Upper lobe of right lung (tissue), 1 donor: ENCODE results near the gene PCYT2. TPM values are rescaled to one million over a fixed set of nuclear protein-coding genes. Genes with fewer than 3 reads are reported as not detected.

Experiments
- ATAC-seq: fragments of 200-7000 bp; cut with Tn5 transposase; one replicate; pipeline ENCODE4 v1.9.1; 2020; ENCODE audit warnings: mild to moderate bottlenecking, moderate library complexity
- DNase-seq: peaks from one replicate; pipeline ENCODE4 v3.0.0-alpha.2; 2020
- H3K27ac ChIP-seq: fragments of 200-600 bp; one replicate; pipeline ENCODE4 v1.8.0; 2022
- H3K27me3 ChIP-seq: fragments of 200-600 bp; one replicate; pipeline ENCODE4 v1.8.0; 2022; ENCODE audit warnings: mild to moderate bottlenecking
- H3K36me3 ChIP-seq: fragments of 200-600 bp; one replicate; pipeline ENCODE4 v1.8.0; 2022
- H3K4me1 ChIP-seq: fragments of 200-600 bp; one replicate; pipeline ENCODE4 v1.8.0; 2022
- H3K4me3 ChIP-seq: fragments of 200-600 bp; one replicate; pipeline ENCODE4 v1.8.0; 2022; ENCODE audit warnings: mild to moderate bottlenecking
- H3K9me3 ChIP-seq: fragments of 200-600 bp; one replicate; pipeline ENCODE4 v1.8.0; 2022
- intact Hi-C: fragments of 100-400 bp; cut with DNase I; formaldehyde crosslinking; loops from one replicate; pipeline ENCODE4 v1.11.0; 2022
- total RNA-seq: library from RNA; stranded (reverse); fragmentation: NEBNext Ultra II Directional; extraction: Animal tissue kit (Norgen Biotek cat#: 25700); gene quantifications from one replicate; pipeline ENCODE4 v1.2.1, GENCODE V29; 2021
- TF ChIP-seq, protein P1 (sequence below): fragments of 200-600 bp; IDR thresholded peaks from one replicate; pipeline ENCODE4 v1.8.0; 2022; ENCODE audit warnings: antibody characterized with exemption
- donor health status: DM: no; HTN: yes; CAD: no; lungs with severe emphysema.

The PCYT2 gene
- total RNA-seq, 1 donor from 2014 or later, result 46.1 TPM

DNA sequence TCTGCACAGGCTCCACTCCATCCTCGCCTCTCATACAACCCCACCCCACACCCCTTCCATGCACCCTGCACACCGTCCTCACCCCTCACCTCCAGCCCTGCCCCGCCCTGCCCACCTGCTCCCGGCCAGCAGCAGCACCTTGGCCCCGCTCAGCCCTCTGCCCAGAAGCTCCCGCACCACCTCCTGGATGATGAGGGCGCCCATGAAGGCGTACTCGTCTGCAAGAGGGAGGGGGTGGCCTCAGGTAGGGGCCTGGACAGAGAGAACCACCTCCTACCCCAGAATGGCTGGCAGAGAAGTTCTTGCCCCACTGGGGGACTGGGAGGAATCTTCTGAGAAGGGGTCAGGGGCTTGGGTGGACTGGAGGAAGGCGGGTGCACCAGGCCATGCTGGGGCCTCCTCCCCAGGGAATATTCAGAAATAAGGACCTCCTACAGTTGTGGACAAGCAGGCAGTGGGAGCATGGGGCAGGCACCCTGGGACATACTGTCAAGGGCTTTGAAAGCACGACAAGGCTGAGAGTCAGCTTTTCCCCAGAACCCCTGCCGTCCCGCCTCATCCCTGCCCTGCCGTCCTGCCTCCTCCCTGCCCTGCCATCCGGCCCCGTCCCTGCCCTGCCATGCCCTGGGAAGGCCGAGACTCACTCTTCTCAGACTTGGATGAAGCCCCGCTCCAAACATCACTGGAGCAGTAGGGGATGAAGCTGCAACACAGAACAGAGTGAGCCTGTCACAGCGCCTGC is 46.7 kb upstream of the PCYT2 start:
- TF ChIP-seq, protein P1, sequence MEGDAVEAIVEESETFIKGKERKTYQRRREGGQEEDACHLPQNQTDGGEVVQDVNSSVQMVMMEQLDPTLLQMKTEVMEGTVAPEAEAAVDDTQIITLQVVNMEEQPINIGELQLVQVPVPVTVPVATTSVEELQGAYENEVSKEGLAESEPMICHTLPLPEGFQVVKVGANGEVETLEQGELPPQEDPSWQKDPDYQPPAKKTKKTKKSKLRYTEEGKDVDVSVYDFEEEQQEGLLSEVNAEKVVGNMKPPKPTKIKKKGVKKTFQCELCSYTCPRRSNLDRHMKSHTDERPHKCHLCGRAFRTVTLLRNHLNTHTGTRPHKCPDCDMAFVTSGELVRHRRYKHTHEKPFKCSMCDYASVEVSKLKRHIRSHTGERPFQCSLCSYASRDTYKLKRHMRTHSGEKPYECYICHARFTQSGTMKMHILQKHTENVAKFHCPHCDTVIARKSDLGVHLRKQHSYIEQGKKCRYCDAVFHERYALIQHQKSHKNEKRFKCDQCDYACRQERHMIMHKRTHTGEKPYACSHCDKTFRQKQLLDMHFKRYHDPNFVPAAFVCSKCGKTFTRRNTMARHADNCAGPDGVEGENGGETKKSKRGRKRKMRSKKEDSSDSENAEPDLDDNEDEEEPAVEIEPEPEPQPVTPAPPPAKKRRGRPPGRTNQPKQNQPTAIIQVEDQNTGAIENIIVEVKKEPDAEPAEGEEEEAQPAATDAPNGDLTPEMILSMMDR, result no peak
- ATAC-seq (no peak), DNase-seq (no peak)
- peaks cover 41% of the 10 kb centered on the region for H3K27me3 ChIP-seq
- no peaks in the 10 kb centered on the region for H3K36me3 ChIP-seq
- H3K4me3 ChIP-seq, result no peak overlapping the region
- no peak overlapping the region for H3K27ac ChIP-seq
- intact Hi-C loops, result loop anchor here (2.0 kb wide), 1 partner anchor 63 kb away; no protein-coding TSS in a partner anchor
- H3K9me3 ChIP-seq, result no peaks in the 10 kb centered on the region
- H3K4me1 ChIP-seq, result peaks cover 9% of the 10 kb centered on the region

DNA sequence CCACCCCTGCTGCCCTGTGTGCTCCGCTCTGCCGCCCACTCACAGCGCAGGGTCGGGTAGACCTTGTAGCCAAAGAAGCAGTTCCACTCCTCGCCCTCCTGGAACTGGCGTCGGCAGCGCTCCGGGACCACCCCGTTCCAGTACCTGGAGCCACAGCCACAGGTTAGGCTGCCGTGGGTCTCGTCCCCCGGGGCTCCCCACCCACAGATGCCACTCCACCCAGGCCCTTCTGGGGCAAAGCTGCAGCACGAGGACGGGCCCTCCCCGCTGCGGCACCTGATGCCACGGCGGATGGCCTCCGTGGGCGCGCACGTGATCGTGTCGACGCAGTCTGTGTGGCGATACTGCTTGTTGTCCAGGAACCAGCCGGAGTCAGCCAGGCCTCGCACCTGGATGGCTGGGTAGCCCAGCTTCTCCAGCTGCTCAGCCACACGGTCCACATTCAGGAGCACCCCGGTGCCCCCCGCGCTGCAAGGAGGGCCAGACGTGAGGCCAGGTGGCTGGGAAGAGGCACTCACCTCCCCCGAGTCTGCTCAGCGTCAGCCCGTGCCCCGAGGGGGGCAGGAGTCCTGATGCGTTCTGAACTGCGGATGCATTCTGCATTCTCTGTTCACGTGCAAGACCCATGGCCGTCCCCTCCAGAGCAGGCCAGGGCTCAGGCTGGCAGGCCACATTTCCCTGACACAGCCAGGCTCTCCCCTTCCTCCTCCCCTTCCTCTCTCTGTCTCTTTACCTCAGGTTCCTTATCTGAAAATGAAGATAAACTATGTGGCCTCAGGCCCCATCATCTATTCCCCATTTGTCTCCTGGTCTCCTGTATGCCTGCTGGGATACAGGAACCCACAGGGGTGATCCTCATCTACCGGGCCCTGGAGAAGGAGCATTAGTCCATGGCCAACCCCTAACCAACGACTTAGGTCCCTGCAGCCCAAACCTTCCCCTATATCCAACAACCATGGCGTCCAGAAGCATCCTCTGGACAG is 45.7 kb upstream of the PCYT2 start:
- no peak for ATAC-seq
- TF ChIP-seq, protein P1, result no peak
- Histone ChIP-seq H3K4me1 (peaks cover 9% of the 10 kb centered on the region), H3K4me3 (no peak overlapping the region), H3K27me3 (peaks cover 32% of the 10 kb centered on the region), H3K27ac (no peak overlapping the region), H3K9me3 (no peaks in the 10 kb centered on the region), H3K36me3 (no peaks in the 10 kb centered on the region)
- peak; percentile 61 for DNase-seq
- intact Hi-C loops, result no loop called here

GRCh38 chr17:81955756-81956544 is 44.8 kb upstream of the PCYT2 start:
- Histone ChIP-seq H3K4me3 (no peak overlapping the region), H3K9me3 (no peaks in the 10 kb centered on the region), H3K27ac (no peak overlapping the region), H3K36me3 (no peaks in the 10 kb centered on the region), H3K27me3 (peaks cover 27% of the 10 kb centered on the region), H3K4me1 (peaks cover 9% of the 10 kb centered on the region)
- intact Hi-C loops, result no loop called here
- ATAC-seq (no peak), DNase-seq (no peak)
- TF ChIP-seq, protein P1, result no peak

DNA sequence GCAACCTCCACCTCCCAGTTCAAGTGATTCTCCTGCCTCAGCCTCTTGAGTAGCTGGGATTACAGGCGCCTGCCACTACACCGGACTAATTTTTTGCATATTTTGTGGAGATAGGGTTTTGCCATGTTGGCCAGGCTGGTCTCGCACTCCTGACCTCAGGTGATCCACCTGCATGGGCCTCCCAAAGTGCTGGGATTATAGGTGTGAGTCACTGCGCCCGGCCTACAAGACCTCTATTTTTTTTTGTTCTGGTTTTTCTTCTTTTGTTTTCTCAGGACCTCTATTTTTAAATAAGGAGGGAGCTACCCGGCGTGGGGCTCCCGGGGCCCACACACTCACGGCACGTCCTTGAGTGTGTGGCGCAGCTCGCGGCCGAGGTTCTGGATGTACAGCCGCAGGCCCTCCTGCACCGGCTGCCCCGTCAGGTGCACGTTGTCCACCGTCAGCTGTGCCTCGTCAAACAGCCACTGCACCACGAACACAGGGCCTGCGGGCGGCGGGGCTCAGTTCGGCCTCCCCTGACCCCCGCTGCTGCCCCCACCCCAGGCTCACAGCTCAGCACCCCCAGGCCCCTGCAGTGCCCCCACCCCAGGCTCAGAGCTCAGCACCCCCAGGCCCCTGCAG is 44.0 kb upstream of the PCYT2 start:
- no peaks in the 10 kb centered on the region for H3K36me3 ChIP-seq
- DNase-seq (no peak), ATAC-seq (no peak)
- H3K27ac ChIP-seq, result no peak overlapping the region
- H3K4me1 ChIP-seq, result peaks cover 6% of the 10 kb centered on the region
- TF ChIP-seq, protein P1, result no peak
- peaks cover 22% of the 10 kb centered on the region for H3K27me3 ChIP-seq
- intact Hi-C loops, result no loop called here
- no peak overlapping the region for H3K4me3 ChIP-seq
- no peaks in the 10 kb centered on the region for H3K9me3 ChIP-seq
